HEK293T (cell line): ENCODE measurements around the gene TBC1D13.

Source experiments
- CTCF ChIA-PET: fragments of 350-600 bp; formaldehyde crosslinking; extraction: SDS; loops from one replicate; lab custom pipeline; 2021; ENCODE audit warnings: antibody characterized with exemption, inconsistent platforms; lab: Yijun Ruan, JAX
- POLR2A ChIA-PET: fragments of 350-600 bp; formaldehyde crosslinking; extraction: SDS; loops from one replicate; lab custom pipeline; 2020; ENCODE audit warnings: antibody characterized with exemption, inconsistent platforms; lab: Yijun Ruan, JAX
- DNase-seq: peaks from one replicate; pipeline ENCODE4 v3.0.0; 2012; ENCODE audit warnings: mixed read lengths; ENCODE audit errors: extremely low spot score
- ARNT ChIP-seq: fragments of 450-650 bp; IDR thresholded peaks from 2 replicates; pipeline ENCODE4 v1.6.1; 2017; ENCODE audit warnings: mild to moderate bottlenecking
- BHLHE40 ChIP-seq: fragments of 450-650 bp; IDR thresholded peaks from 2 replicates; pipeline ENCODE4 v1.6.1; 2016; ENCODE audit warnings: mild to moderate bottlenecking, moderate library complexity, borderline replicate concordance
- CTBP1 ChIP-seq: fragments of 450-650 bp; IDR thresholded peaks from 2 replicates; pipeline ENCODE4 v1.6.1; 2016; ENCODE audit warnings: borderline replicate concordance
- ELF4 ChIP-seq: fragments of 450-650 bp; IDR thresholded peaks from 2 replicates; pipeline ENCODE4 v1.6.1; 2017; ENCODE audit warnings: antibody characterized with exemption
- FOXA1 ChIP-seq: fragments of 450-650 bp; IDR thresholded peaks from 2 replicates; pipeline ENCODE4 v1.6.1; 2016; ENCODE audit warnings: mild to moderate bottlenecking
- FOXK2 ChIP-seq: fragments of 450-650 bp; IDR thresholded peaks from 2 replicates; pipeline ENCODE4 v1.6.1; 2016; ENCODE audit warnings: mild to moderate bottlenecking
- FOXM1 ChIP-seq: fragments of 450-650 bp; IDR thresholded peaks from 2 replicates; pipeline ENCODE4 v1.6.1; 2017; ENCODE audit warnings: mild to moderate bottlenecking, borderline replicate concordance
- HDGF ChIP-seq: fragments of 450-650 bp; IDR thresholded peaks from 2 replicates; pipeline ENCODE4 v1.6.1; 2017; ENCODE audit warnings: antibody characterized with exemption, borderline replicate concordance
- L3MBTL2 ChIP-seq: fragments of 450-650 bp; conservative IDR thresholded peaks from 2 replicates; pipeline ENCODE4 v1.6.1; 2016; ENCODE audit warnings: mild to moderate bottlenecking
- LEF1 ChIP-seq: fragments of 450-650 bp; IDR thresholded peaks from 2 replicates; pipeline ENCODE4 v1.6.1; 2017; ENCODE audit warnings: mild to moderate bottlenecking, borderline replicate concordance
- NFRKB ChIP-seq: fragments of 450-650 bp; IDR thresholded peaks from 2 replicates; pipeline ENCODE4 v1.6.1; 2016; ENCODE audit warnings: mild to moderate bottlenecking, moderate library complexity
- PKNOX1 ChIP-seq: fragments of 450-650 bp; IDR thresholded peaks from 2 replicates; pipeline ENCODE4 v1.6.1; 2016
- SP1 ChIP-seq: fragments of 450-650 bp; IDR thresholded peaks from 2 replicates; pipeline ENCODE4 v1.6.1; 2017
- SUZ12 ChIP-seq: fragments of 450-650 bp; IDR thresholded peaks from 2 replicates; pipeline ENCODE4 v1.6.1; 2016; ENCODE audit warnings: mild to moderate bottlenecking
- TARDBP ChIP-seq: fragments of 450-650 bp; IDR thresholded peaks from 2 replicates; pipeline ENCODE4 v1.6.1; 2016
- ZNF384 ChIP-seq: fragments of 450-650 bp; IDR thresholded peaks from 2 replicates; pipeline ENCODE4 v1.6.1; 2016

TBC1D13 gene

GRCh38 chr9:128818839-128819715 is 32.0 kb downstream of the TBC1D13 start:
- TF ChIP-seq L3MBTL2 (no peak), ELF4 (no peak), FOXK2 (no peak)
- ChIA-PET POLR2A (interaction anchor here (0.7 to 3.2 kb wide), 9 partner anchors 10 to 217 kb away, joined by 3 to 57 read pairs (median 5); partner anchors contain the start of genes MIGA2, PHYHD1, SPOUT1 and ZER1), CTCF (interaction anchor here (0.7 to 2.8 kb wide), 10 partner anchors 9 to 170 kb away, joined by 3 to 20 read pairs (median 3); partner anchors contain the start of genes DOLK, NUP188 and SPOUT1)
- DNase-seq, result no peak

GRCh38 chr9:128819716-128820664 is 32.9 kb downstream of the TBC1D13 start:
- TF ChIP-seq NFRKB (no peak), PKNOX1 (peak; percentile 71)
- no peak for DNase-seq
- POLR2A ChIA-PET, result interaction anchor here (2.5 to 3.2 kb wide), 2 partner anchors 9 to 11 kb away, joined by 16 to 57 read pairs; partner anchors contain the start of gene SPOUT1
- CTCF ChIA-PET, result interaction anchor here (0.8 to 2.8 kb wide), 3 partner anchors 10 to 87 kb away, joined by 3 to 20 read pairs (median 5); partner anchors contain the start of gene SPOUT1

- CTCF ChIA-PET, result interaction anchor here (1.7 kb wide), 1 partner anchor 88 kb away, joined by 5 read pairs; no protein-coding TSS in a partner anchor
- TF ChIP-seq ZNF384 (no peak), L3MBTL2 (no peak), TARDBP (no peak), NFRKB (no peak), SP1 (no peak), BHLHE40 (no peak), FOXK2 (no peak), SUZ12 (no peak)
- no peak for DNase-seq
- POLR2A ChIA-PET, result interaction anchor here (3.2 kb wide), 1 partner anchor 8 kb away, joined by 57 read pairs; the partner anchor contains the start of gene SPOUT1
Measured at GRCh38 chr9:128820665-128821583, 33.9 kb downstream of the TBC1D13 start.

GRCh38 chr9:128821584-128822406 is 34.7 kb downstream of the TBC1D13 start:
- TF ChIP-seq LEF1, result no peak
- TF ChIP-seq FOXK2, result no peak
- TF ChIP-seq CTBP1, result no peak
- no peak for TF ChIP-seq PKNOX1
- TF ChIP-seq L3MBTL2, result no peak
- no peak for TF ChIP-seq NFRKB
- no peak for TF ChIP-seq ELF4
- TF ChIP-seq HDGF, result no peak
- no peak for TF ChIP-seq TARDBP
- no peak for TF ChIP-seq SP1
- no peak for TF ChIP-seq BHLHE40
- no peak for TF ChIP-seq FOXM1
- no peak for DNase-seq
- POLR2A ChIA-PET, result no interaction called here
- CTCF ChIA-PET, result no interaction called here

- DNase-seq, result no peak
- no peak for TF ChIP-seq L3MBTL2
- TF ChIP-seq HDGF, result no peak
- TF ChIP-seq LEF1, result no peak
- no peak for TF ChIP-seq PKNOX1
- no peak for TF ChIP-seq TARDBP
- TF ChIP-seq BHLHE40, result no peak
- TF ChIP-seq CTBP1, result no peak
- TF ChIP-seq FOXM1, result no peak
- TF ChIP-seq SP1, result no peak
- TF ChIP-seq SUZ12, result no peak
- TF ChIP-seq NFRKB, result no peak
- TF ChIP-seq ELF4, result no peak
- no peak for TF ChIP-seq ZNF384
- no peak for TF ChIP-seq ARNT
- TF ChIP-seq FOXA1, result no peak
- no peak for TF ChIP-seq FOXK2
- ChIA-PET CTCF (no interaction called here), POLR2A (no interaction called here)
Measured at GRCh38 chr9:128822407-128823042, 35.5 kb downstream of the TBC1D13 start.
